HepG2 (cell line): ENCODE results near the gene PIP5KL1. TPM values are rescaled to one million over a fixed set of nuclear protein-coding genes. Genes with fewer than 3 reads are reported as not detected.

Source experiments
- AHDC1 ChIP-seq: sonication (generic); formaldehyde crosslinking; IDR thresholded peaks from 2 replicates; pipeline ENCODE4 v1.5.1; 2020; ENCODE audit warnings: mild to moderate bottlenecking, missing genetic modification reagents, borderline replicate concordance
- CCDC6 ChIP-seq: sonication (generic); formaldehyde crosslinking; IDR thresholded peaks from 2 replicates; pipeline ENCODE4 v1.8.1; 2022; ENCODE audit warnings: mild to moderate bottlenecking, missing genetic modification reagents, moderate library complexity
- GATAD1 ChIP-seq: IDR thresholded peaks from 2 replicates; pipeline ENCODE4 v1.6.1; 2016; ENCODE audit warnings: missing genetic modification reagents, missing compliant biosample characterization
- PAF1 ChIP-seq: IDR thresholded peaks from 2 replicates; pipeline ENCODE4 v1.6.1; 2016; ENCODE audit warnings: missing genetic modification reagents, missing compliant biosample characterization
- PREB ChIP-seq: sonication (generic); formaldehyde crosslinking; IDR thresholded peaks from 2 replicates; pipeline ENCODE4 v1.4.0; 2020; ENCODE audit warnings: missing genetic modification reagents
- SIN3B ChIP-seq: fragments of 150-350 bp; IDR thresholded peaks from 2 replicates; pipeline ENCODE4 v1.6.1; 2014; ENCODE audit warnings: low read length
- YEATS4 ChIP-seq: sonication (generic); formaldehyde crosslinking; IDR thresholded peaks from 2 replicates; pipeline ENCODE4 v1.4.0; 2020; ENCODE audit warnings: missing genetic modification reagents, borderline replicate concordance
- ZBTB43 ChIP-seq: sonication (generic); formaldehyde crosslinking; conservative IDR thresholded peaks from 2 replicates; pipeline ENCODE4 v1.4.0; 2020; ENCODE audit warnings: missing genetic modification reagents
- ZKSCAN8 ChIP-seq: IDR thresholded peaks from 2 replicates; pipeline ENCODE4 v1.6.1; 2016; ENCODE audit warnings: borderline replicate concordance, missing genetic modification reagents, missing compliant biosample characterization
- ZNF124 ChIP-seq: sonication (generic); formaldehyde crosslinking; IDR thresholded peaks from 2 replicates; pipeline ENCODE4 v1.4.0; 2020; ENCODE audit warnings: missing genetic modification reagents
- ZNF143 ChIP-seq: sonication (generic); formaldehyde crosslinking; IDR thresholded peaks from 2 replicates; pipeline ENCODE4 v1.4.0; 2020; ENCODE audit warnings: missing genetic modification reagents
- ZNF17 ChIP-seq: sonication (generic); formaldehyde crosslinking; IDR thresholded peaks from 2 replicates; pipeline ENCODE4 v1.5.0; 2020; ENCODE audit warnings: mild to moderate bottlenecking, missing genetic modification reagents
- ZNF292 ChIP-seq: sonication (generic); formaldehyde crosslinking; IDR thresholded peaks from 2 replicates; pipeline ENCODE4 v1.8.1; 2022; ENCODE audit warnings: mild to moderate bottlenecking, low read depth, missing genetic modification reagents, borderline replicate concordance
- ZNF30 ChIP-seq: sonication (generic); formaldehyde crosslinking; IDR thresholded peaks from 2 replicates; pipeline ENCODE4 v1.5.0; 2020; ENCODE audit warnings: mild to moderate bottlenecking, missing genetic modification reagents
- ZNF34 ChIP-seq: sonication (generic); formaldehyde crosslinking; IDR thresholded peaks from 2 replicates; pipeline ENCODE4 v1.4.0; 2020; ENCODE audit warnings: mild to moderate bottlenecking, missing genetic modification reagents, borderline replicate concordance
- ZNF570 ChIP-seq: sonication (generic); formaldehyde crosslinking; IDR thresholded peaks from 2 replicates; pipeline ENCODE4 v1.4.0; 2020; ENCODE audit warnings: mild to moderate bottlenecking, missing genetic modification reagents, borderline replicate concordance
- ZNF670 ChIP-seq: sonication (generic); formaldehyde crosslinking; IDR thresholded peaks from 2 replicates; pipeline ENCODE4 v1.8.0; 2022; ENCODE audit warnings: mild to moderate bottlenecking, missing genetic modification reagents, borderline replicate concordance
- ZSCAN22 ChIP-seq: sonication (generic); formaldehyde crosslinking; IDR thresholded peaks from 2 replicates; pipeline ENCODE4 v1.4.0; 2020; ENCODE audit warnings: mild to moderate bottlenecking, missing genetic modification reagents
- ZSCAN5A ChIP-seq: sonication (generic); formaldehyde crosslinking; IDR thresholded peaks from 2 replicates; pipeline ENCODE4 v1.8.0; 2022; ENCODE audit warnings: mild to moderate bottlenecking, missing genetic modification reagents, borderline replicate concordance
- polyA plus RNA-seq, 8 experiments: library from polyadenylated mRNA; depleted of rRNA in 3 of 8; stranded (reverse) in 7 of 8; unstranded in 1 of 8; fragments of >200 nt; fragmentation: Illumina TruSeq in 4 of 8; extraction: Trizol in 4 of 8; gene quantifications; 2 replicates each; pipeline versions ENCODE4 v1.2.1 to v1.2.3, GENCODE V29; 2011 to 2016; ENCODE audit warnings: low read depth in 4 of 8, missing spikeins in 1 of 8, mixed read lengths in 1 of 8; ENCODE audit not compliant: insufficient read depth in 1 of 8
- total RNA-seq, 5 experiments: library from RNA; depleted of rRNA; stranded (reverse); fragments of >200 nt; fragmentation: Illumina TruSeq; extraction: Trizol; gene quantifications; 2 replicates each; pipeline ENCODE4 v1.2.3, GENCODE V29; 2016; ENCODE audit warnings: low read depth in 1 of 5

Gene PIP5KL1
- total and polyA plus RNA-seq, 2 of the 13 experiments (the other 11 are each of a cell fraction or from before 2014, with no cell fraction given): 0.20 to 0.49 TPM

- no peak for TF ChIP-seq ZNF17 (CRISPR knock-in tag)
- TF ChIP-seq ZBTB43 (CRISPR knock-in tag): 0 out of 2 replicates have a peak, but pooled peaks have one; percentile 19
- TF ChIP-seq ZSCAN5A (CRISPR knock-in tag): no peak
- TF ChIP-seq PREB (CRISPR knock-in tag): no peak
- no peak for TF ChIP-seq ZNF670 (CRISPR knock-in tag)
- peak; percentile 33; the same call in 1 of the 2 replicates for TF ChIP-seq ZNF292 (CRISPR knock-in tag)
- no peak for TF ChIP-seq ZNF30 (CRISPR knock-in tag)
- no peak for TF ChIP-seq PAF1 (CRISPR knock-in tag)
- TF ChIP-seq ZNF124: no peak
- no peak for TF ChIP-seq ZNF34 (CRISPR knock-in tag)
- TF ChIP-seq ZKSCAN8 (CRISPR knock-in tag): no peak; the same call in 1 of the 2 replicates
- TF ChIP-seq ZSCAN22 (CRISPR knock-in tag): no peak
- TF ChIP-seq SIN3B: no peak
- no peak for TF ChIP-seq ZNF570 (CRISPR knock-in tag)
- TF ChIP-seq CCDC6 (CRISPR knock-in tag): no peak
- 0 out of 2 replicates have a peak, but pooled peaks have one; percentile 20 for TF ChIP-seq AHDC1 (CRISPR knock-in tag)
- 0 out of 2 replicates have a peak, but pooled peaks have one; percentile 7 for TF ChIP-seq ZNF143
- no peak for TF ChIP-seq YEATS4 (CRISPR knock-in tag)
- no peak for TF ChIP-seq GATAD1 (CRISPR knock-in tag)
These were observed 24.9 kb upstream of the PIP5KL1 start (continued) for GRCh38 chr9:127955294-127956015.
